HL-60 (cell line): ENCODE results near the gene TMPRSS9.
"Not testable (repeated sequence)": the region's sequence is repeated elsewhere in the genome, so short reads cannot be mapped to it uniquely, and the experiment has no call there.

Source experiments
- DNase-seq, 2 experiments: peaks; one replicate each; pipeline ENCODE4 v3.0.0-alpha.2; 2010 to 2020; ENCODE audit warnings: low read depth in 1 of 2, low spot score in 1 of 2
- H3K27ac ChIP-seq: fragments of 250-450 bp; sonication (Bioruptor Pico); replicated peaks from 2 replicates; pipeline ENCODE4 v1.5.1; 2020; ENCODE audit warnings: mild to moderate bottlenecking, moderate library complexity
- H3K27me3 ChIP-seq: fragments of 250-450 bp; sonication (Bioruptor Pico); 2 replicates; pipeline ENCODE4 v1.5.1; 2021; ENCODE audit warnings: mild to moderate bottlenecking, moderate library complexity; ENCODE audit not compliant: insufficient read depth, poor library complexity, severe bottlenecking
- H3K4me3 ChIP-seq: replicated peaks from 2 replicates; pipeline ENCODE4 v1.5.1; 2011; ENCODE audit warnings: mild to moderate bottlenecking, control low read depth, low read length; ENCODE audit not compliant: insufficient read depth
- CTCF ChIP-seq: IDR thresholded peaks from one replicate; pipeline ENCODE4 v1.5.1; 2011; ENCODE audit warnings: low read length, control low read depth, inconsistent platforms; ENCODE audit not compliant: insufficient read depth
- GABPA ChIP-seq: IDR thresholded peaks from 2 replicates; pipeline ENCODE4 v1.6.1; 2012; ENCODE audit warnings: low read depth
- POLR2AphosphoS5 ChIP-seq: IDR thresholded peaks from 2 replicates; pipeline ENCODE4 v1.6.1; 2012; ENCODE audit warnings: low read depth
- SPI1 ChIP-seq: IDR thresholded peaks from 2 replicates; pipeline ENCODE4 v1.6.1; 2012; ENCODE audit warnings: low read depth, mild to moderate bottlenecking, borderline replicate concordance
- TF ChIP-seq, protein P1 (sequence below): IDR thresholded peaks from 2 replicates; pipeline ENCODE4 v1.6.1; 2012; ENCODE audit warnings: low read depth; ENCODE audit not compliant: insufficient replicate concordance

The TMPRSS9 gene

DNA sequence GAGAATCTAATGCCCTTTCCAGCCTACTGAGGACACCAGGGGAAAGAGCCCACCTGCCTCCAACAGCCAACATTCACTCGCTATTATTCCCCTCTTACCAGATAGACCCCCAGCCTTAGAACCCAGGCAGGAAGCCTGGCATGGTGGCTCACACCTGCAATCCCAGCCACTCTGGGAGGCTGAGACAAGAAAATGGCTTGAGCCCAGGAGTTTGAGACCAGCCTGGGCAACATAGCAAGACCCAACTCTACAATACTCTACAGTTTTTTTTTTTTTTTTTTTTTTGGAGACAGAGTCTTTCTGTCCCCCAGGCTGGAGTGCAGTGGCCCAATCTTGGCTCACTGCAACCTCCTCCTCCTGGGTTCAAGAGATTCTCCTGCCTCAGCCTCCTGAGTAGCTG, 100.2 kb downstream of the TMPRSS9 start:
- DNase-seq: no peak
- TF ChIP-seq GABPA (no peak), POLR2AphosphoS5 (no peak), SPI1 (no peak), CTCF (no peak)
- TF ChIP-seq, protein P1, sequence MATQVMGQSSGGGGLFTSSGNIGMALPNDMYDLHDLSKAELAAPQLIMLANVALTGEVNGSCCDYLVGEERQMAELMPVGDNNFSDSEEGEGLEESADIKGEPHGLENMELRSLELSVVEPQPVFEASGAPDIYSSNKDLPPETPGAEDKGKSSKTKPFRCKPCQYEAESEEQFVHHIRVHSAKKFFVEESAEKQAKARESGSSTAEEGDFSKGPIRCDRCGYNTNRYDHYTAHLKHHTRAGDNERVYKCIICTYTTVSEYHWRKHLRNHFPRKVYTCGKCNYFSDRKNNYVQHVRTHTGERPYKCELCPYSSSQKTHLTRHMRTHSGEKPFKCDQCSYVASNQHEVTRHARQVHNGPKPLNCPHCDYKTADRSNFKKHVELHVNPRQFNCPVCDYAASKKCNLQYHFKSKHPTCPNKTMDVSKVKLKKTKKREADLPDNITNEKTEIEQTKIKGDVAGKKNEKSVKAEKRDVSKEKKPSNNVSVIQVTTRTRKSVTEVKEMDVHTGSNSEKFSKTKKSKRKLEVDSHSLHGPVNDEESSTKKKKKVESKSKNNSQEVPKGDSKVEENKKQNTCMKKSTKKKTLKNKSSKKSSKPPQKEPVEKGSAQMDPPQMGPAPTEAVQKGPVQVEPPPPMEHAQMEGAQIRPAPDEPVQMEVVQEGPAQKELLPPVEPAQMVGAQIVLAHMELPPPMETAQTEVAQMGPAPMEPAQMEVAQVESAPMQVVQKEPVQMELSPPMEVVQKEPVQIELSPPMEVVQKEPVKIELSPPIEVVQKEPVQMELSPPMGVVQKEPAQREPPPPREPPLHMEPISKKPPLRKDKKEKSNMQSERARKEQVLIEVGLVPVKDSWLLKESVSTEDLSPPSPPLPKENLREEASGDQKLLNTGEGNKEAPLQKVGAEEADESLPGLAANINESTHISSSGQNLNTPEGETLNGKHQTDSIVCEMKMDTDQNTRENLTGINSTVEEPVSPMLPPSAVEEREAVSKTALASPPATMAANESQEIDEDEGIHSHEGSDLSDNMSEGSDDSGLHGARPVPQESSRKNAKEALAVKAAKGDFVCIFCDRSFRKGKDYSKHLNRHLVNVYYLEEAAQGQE: no peak
- H3K27ac ChIP-seq: no peak overlapping the region
- H3K27me3 ChIP-seq: no peaks in the 10 kb centered on the region
- no peak overlapping the region for H3K4me3 ChIP-seq

DNA sequence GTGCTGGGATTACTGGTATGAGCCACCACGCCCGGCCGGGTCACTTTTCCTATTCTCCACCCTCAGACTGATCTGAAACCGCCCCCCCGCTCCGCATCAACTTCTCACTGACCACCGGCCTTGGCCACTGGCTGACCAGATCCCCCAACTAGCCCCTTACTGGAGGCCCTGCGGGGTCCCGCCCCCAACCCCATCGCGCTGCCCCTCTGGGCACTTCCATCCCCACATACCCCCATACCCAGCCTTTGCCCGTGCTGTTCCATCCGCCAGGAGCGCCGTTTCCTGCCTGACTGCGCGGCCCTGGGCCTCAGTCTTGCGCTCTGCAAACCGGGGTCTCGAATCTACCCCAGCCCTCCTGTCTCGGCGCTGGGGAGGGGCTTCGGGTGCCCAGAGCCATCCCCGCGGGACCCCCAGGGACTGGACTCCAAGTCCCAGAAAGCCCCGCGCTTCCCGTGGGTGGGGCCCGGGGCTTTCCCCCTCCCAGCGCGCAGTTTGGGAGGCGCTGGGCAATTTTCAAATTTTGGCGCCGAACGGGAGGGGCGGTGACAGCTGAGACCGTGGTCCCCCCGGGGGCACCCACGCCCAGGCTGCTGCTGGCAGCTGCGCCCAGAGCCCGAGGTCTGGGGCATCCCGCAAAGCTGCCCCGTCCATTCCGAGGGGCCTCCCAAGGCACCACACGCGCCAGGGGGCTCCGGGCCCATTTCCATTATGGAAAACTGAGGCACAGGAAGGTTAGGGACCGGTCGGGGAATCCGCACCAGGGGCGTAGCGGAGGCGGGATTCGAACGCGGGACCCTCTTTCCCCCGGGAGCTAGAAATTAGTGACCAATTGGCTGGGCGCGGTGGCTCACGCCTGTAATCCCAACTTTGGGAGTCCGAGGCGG, 101.9 kb downstream of the TMPRSS9 start:
- no peaks in the 10 kb centered on the region for H3K27me3 ChIP-seq
- TF ChIP-seq, protein P1: no peak
- no peak for TF ChIP-seq CTCF
- TF ChIP-seq SPI1: no peak
- no peak for TF ChIP-seq POLR2AphosphoS5
- no peak for TF ChIP-seq GABPA
- H3K27ac ChIP-seq: no peak overlapping the region
- H3K4me3 ChIP-seq: peak overlapping the region; percentile 53
- DNase-seq: no peak

GRCh38 chr19:2462635-2463421, 102.8 kb downstream of the TMPRSS9 start:
- no peak for DNase-seq
- Histone ChIP-seq H3K4me3 (no peak overlapping the region), H3K27me3 (no peaks in the 10 kb centered on the region), H3K27ac (no peak overlapping the region)
- TF ChIP-seq SPI1: no peak
- TF ChIP-seq GABPA: no peak
- no peak for TF ChIP-seq POLR2AphosphoS5

- H3K4me3 ChIP-seq, DNase-seq, H3K27me3 ChIP-seq, H3K27ac ChIP-seq: not testable (repeated sequence)
These were observed 103.6 kb downstream of the TMPRSS9 start for GRCh38 chr19:2463694-2464093.
